Endothelial cell (in vitro differentiated cells): ENCODE data around the gene ATP2C2. TPM values are rescaled to one million over a fixed set of nuclear protein-coding genes. Genes with fewer than 3 reads are reported as not detected.

ENCODE experiments used
- DNase-seq: peaks from one replicate; pipeline ENCODE4 v3.0.0; 2021; ENCODE audit warnings: low spot score
- H3K27ac Mint-ChIP-seq: one replicate; pipeline ENCODE4 v1.8.0; 2021; ENCODE audit warnings: mixed read lengths, inconsistent platforms; ENCODE audit not compliant: unreplicated experiment
- H3K27me3 Mint-ChIP-seq: one replicate; pipeline ENCODE4 v1.8.0; 2021; ENCODE audit warnings: mild to moderate bottlenecking, moderate library complexity, mixed read lengths, inconsistent platforms; ENCODE audit not compliant: unreplicated experiment
- H3K36me3 Mint-ChIP-seq: one replicate; pipeline ENCODE4 v1.8.0; 2021; ENCODE audit warnings: mild to moderate bottlenecking, low read depth, mixed read lengths, inconsistent platforms; ENCODE audit not compliant: unreplicated experiment
- H3K4me1 Mint-ChIP-seq: one replicate; pipeline ENCODE4 v1.8.0; 2021; ENCODE audit warnings: mild to moderate bottlenecking, mixed read lengths, inconsistent platforms; ENCODE audit not compliant: unreplicated experiment
- H3K4me3 Mint-ChIP-seq: one replicate; pipeline ENCODE4 v1.8.0; 2021; ENCODE audit warnings: mild to moderate bottlenecking, mixed read lengths, inconsistent platforms; ENCODE audit not compliant: unreplicated experiment
- H3K9me3 Mint-ChIP-seq: one replicate; pipeline ENCODE4 v1.8.0; 2021; ENCODE audit warnings: mixed read lengths, inconsistent platforms; ENCODE audit not compliant: unreplicated experiment
- CTCF ChIP-seq: fragments of 200-600 bp; sonication (generic); IDR thresholded peaks from one replicate; pipeline ENCODE4 v1.5.0; 2021; ENCODE audit warnings: antibody characterized with exemption; ENCODE audit not compliant: unreplicated experiment
- total RNA-seq: library from RNA; stranded (reverse); fragmentation: NEBNext Ultra II Directional; extraction: Animal tissue kit (Norgen Biotek cat#: 25700); gene quantifications from one replicate; pipeline ENCODE4 v1.2.1, GENCODE V29; 2021; ENCODE audit not compliant: unreplicated experiment

The ATP2C2 gene
- total RNA-seq, 1 donor from 2014 or later = 2.7 TPM

DNA sequence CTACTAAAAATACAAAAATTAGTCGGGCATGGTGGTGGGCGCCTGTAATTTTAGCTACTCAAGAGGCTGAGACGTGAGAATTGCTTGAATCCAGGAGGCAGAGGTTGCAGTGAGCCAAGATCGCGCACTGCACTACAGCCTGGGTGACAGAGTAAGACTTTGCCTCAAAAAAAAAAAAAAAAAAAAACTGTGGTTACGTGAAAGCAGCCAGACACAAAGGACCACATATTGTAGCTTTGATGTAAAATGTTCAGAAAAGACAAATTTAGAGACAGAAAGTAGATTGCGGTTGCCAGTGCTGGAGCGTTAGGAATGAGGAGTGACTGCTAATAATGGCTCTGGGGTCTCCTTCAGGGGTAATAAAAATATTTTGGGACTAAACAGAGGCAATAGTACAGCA, 140.2 kb downstream of the ATP2C2 start:
- DNase-seq = no peak
- TF ChIP-seq CTCF = no peak
- Mint-ChIP-seq H3K27ac (peak overlapping the region; percentile 21), H3K9me3 (no peaks in the 10 kb centered on the region), H3K27me3 (peaks cover 1% of the 10 kb centered on the region), H3K36me3 (no peaks in the 10 kb centered on the region), H3K4me1 (peaks cover 11% of the 10 kb centered on the region), H3K4me3 (no peak overlapping the region)

DNA sequence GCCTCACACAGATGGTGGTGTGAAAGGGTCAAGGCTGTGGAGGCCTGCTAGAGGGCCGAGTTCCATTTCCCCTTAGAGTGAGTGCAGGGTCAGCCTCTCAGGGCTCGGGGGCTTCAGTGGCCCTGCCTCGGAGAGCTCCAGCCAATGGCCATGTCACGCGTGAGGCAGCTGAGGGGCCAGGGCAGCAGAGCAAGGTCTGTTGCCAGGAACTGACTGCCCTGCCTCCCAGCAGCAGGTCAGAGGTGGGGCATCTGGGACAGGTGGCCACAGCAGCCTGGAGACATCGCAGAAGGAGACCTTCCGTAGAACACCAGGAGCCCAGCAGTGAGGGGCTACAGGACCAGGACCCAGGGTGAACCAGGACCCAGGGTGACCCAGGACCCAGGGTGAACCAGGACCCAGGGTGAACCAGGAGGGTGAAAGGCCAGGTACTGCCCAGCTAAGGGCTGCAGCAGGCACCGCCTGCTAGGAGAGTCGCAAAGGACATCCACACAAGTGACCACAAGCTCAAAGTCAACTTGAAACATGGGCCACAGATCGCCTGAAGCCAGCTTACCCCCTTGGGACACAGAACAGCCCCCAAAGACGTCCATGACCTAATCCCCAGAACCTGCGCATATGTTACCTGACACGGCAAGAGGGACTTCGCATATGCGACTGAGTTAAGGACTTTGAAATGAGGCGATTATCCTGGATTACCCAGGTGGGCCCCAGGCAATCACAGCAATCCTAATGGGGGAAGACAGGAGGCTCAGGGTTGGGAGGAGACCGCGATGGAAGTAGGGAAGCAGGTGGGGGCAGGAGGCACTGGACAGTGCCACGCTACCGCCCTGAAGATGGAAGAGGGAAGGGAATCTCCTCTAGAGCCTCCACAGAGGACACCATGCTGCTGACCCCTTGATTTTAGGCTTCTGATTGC, 141.0 kb downstream of the ATP2C2 start:
- DNase-seq = no peak
- Mint-ChIP-seq H3K4me1 (peaks cover 6% of the 10 kb centered on the region), H3K9me3 (no peaks in the 10 kb centered on the region), H3K27me3 (peaks cover 2% of the 10 kb centered on the region), H3K4me3 (no peak overlapping the region), H3K36me3 (no peaks in the 10 kb centered on the region), H3K27ac (no peak overlapping the region)
- TF ChIP-seq CTCF = no peak

- peak; percentile 84 for DNase-seq
- Mint-ChIP-seq H3K9me3 (no peaks in the 10 kb centered on the region), H3K4me3 (no peak overlapping the region), H3K27ac (peak overlapping the region; percentile 30), H3K36me3 (no peaks in the 10 kb centered on the region), H3K27me3 (peaks cover 3% of the 10 kb centered on the region), H3K4me1 (peaks cover 4% of the 10 kb centered on the region)
- TF ChIP-seq CTCF = peak; percentile 98
Observed at GRCh38 chr16:84511180-84511800, 143.0 kb downstream of the ATP2C2 start.

DNA sequence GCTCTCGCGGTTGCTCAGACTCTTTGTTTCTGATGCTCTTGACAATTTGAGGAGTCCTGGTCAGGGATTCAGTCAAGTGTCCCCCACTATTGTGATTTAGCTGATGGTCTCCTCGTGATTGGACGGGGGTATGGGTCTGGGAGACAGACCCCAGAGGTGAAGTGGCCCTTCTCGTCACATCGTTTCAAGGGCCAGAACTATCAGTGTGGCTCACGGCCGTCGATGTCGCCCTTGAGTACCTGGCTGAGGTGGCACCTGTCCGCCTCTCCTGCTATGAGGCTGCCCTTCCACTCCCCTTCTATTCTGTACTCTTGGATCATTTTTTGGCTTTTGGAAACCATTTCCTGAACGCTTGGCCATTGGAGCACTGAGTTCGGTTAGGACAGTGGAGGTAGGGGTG, 143.5 kb downstream of the ATP2C2 start:
- Mint-ChIP-seq H3K4me3 (no peak overlapping the region), H3K4me1 (peaks cover 4% of the 10 kb centered on the region), H3K27me3 (peaks cover 3% of the 10 kb centered on the region), H3K36me3 (no peaks in the 10 kb centered on the region), H3K9me3 (no peaks in the 10 kb centered on the region), H3K27ac (no peak overlapping the region)
- TF ChIP-seq CTCF = no peak
- no peak for DNase-seq

DNA sequence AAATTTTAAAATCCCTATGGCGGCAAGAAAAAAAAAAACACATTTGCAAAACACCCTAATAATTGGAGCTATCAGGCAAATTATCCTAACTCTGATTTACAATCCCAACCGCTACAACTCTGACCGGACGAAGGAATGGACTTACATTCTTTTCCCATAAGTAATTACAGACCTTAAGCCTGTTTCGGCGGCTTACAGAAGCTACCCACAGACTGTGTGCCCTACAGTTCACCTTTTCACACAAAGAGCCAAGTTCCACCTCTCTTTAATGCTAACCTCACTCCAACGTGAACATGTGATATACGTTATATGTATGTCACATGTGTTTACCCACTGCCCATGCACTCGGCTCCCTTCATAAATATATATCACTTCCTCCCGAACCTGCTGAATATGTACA, 144.8 kb downstream of the ATP2C2 start:
- no peaks in the 10 kb centered on the region for H3K9me3 Mint-ChIP-seq
- H3K27me3 Mint-ChIP-seq = peaks cover 1% of the 10 kb centered on the region
- no peak overlapping the region for H3K27ac Mint-ChIP-seq
- TF ChIP-seq CTCF = no peak
- H3K4me1 Mint-ChIP-seq = peaks cover 4% of the 10 kb centered on the region
- H3K4me3 Mint-ChIP-seq = no peak overlapping the region
- no peak for DNase-seq
- no peaks in the 10 kb centered on the region for H3K36me3 Mint-ChIP-seq
